Urinary bladder (tissue), 4 donors: ENCODE results near the gene SOX8. TPM values are rescaled to one million over a fixed set of nuclear protein-coding genes. Genes with fewer than 3 reads are reported as not detected.
"Not testable (repeated sequence)": the region's sequence is repeated elsewhere in the genome, so short reads cannot be mapped to it uniquely, and the experiment has no call there.

ENCODE experiments used
- DNase-seq: peaks from one replicate; pipeline ENCODE4 v3.0.0-alpha.2; 2015; ENCODE audit errors: extremely low spot score
- H3K27ac ChIP-seq: one replicate; pipeline ENCODE4 v1.5.1; 2013; ENCODE audit warnings: low read depth, mild to moderate bottlenecking, moderate library complexity
- H3K36me3 ChIP-seq: one replicate; pipeline ENCODE4 v1.6.1; 2013; ENCODE audit warnings: mild to moderate bottlenecking, moderate library complexity; ENCODE audit not compliant: insufficient read depth
- H3K4me1 ChIP-seq: one replicate; pipeline ENCODE4 v1.6.1; 2013; ENCODE audit warnings: mild to moderate bottlenecking, moderate library complexity; ENCODE audit not compliant: insufficient read depth
- H3K4me3 ChIP-seq: one replicate; pipeline ENCODE4 v1.5.1; 2013; ENCODE audit warnings: low read depth, low read length
- WGBS: extraction: QIAGEN DNeasy Blood & Tissue Kit; methylation state at CpG from one replicate; pipeline ENCODE4 v1.1.7; 2013; 5-methylcytosine and 5-hydroxymethylcytosine counted together
- polyA plus RNA-seq: library from polyadenylated mRNA; stranded (reverse); fragments of 200-250 nt; gene quantifications from one replicate; pipeline ENCODE4 v1.2.3, GENCODE V29; 2013
- total RNA-seq: library from RNA; depleted of rRNA; stranded (reverse); fragments of >200 nt; gene quantifications from one replicate; pipeline ENCODE4 v1.2.3, GENCODE V29; 2014
- donor health status: healthy with polysubstance abuse.
- donor health status: healthy.

Gene SOX8
- total and polyA plus RNA-seq, 2 donors, result 2.7 to 12.4 TPM

DNA sequence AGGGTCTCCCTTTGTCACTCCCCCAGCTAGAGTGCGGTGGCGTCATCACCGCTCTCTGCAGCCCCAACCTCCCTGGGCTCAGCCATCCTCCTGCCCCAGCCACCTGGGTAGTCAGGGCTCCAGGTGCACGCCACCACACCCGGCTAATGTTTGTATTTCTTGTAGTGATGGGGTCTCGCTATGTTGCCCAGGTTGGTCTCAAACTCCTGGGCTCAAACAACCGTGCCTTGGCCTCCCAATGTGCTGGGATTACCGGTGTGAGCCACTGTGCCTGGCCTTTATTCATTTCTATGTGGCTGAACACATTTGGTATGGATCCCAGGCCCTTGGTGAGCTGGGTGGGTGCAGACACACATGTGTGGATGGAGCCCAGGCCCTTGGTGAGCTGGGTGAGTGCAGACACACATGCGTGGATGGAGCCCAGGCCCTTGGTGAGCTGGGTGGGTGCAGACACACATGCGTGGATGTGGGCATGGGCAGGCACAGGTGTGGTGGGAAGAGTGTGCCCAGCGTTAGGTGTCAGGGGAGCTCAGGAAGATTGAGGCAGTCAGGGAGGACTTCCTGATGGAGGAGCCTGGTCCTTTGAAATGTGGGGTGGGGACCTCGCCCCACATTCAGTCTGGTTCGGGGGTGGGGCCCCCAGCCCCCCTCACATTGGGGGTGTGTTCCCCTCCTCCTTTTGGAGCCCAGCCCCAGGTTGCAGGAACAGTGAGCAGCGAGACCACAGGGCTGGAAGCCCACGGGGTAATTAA, 37.1 kb downstream of the SOX8 start:
- 80% methylated on average over 15 of the region's 15 CpGs for WGBS
- Histone ChIP-seq H3K4me3 (no peak overlapping the region), H3K4me1 (no peaks in the 10 kb centered on the region), H3K27ac (no peak overlapping the region), H3K36me3 (no peaks in the 10 kb centered on the region)
- DNase-seq, result no peak

- Histone ChIP-seq H3K36me3 (no peaks in the 10 kb centered on the region), H3K4me3 (no peak overlapping the region), H3K4me1 (no peaks in the 10 kb centered on the region), H3K27ac (no peak overlapping the region)
- DNase-seq, result no peak
- 39% methylated on average over 66 of the region's 66 CpGs for WGBS
These were observed 37.9 kb downstream of the SOX8 start for GRCh38 chr16:1019231-1020090.

- H3K27ac ChIP-seq, result no peak overlapping the region
- DNase-seq, result no peak
- no peaks in the 10 kb centered on the region for H3K4me1 ChIP-seq
- H3K4me3 ChIP-seq, result no peak overlapping the region
- WGBS, result 73% methylated on average over 11 of the region's 11 CpGs
- H3K36me3 ChIP-seq, result no peaks in the 10 kb centered on the region
These were observed 38.5 kb downstream of the SOX8 start for GRCh38 chr16:1020091-1020399.

DNA sequence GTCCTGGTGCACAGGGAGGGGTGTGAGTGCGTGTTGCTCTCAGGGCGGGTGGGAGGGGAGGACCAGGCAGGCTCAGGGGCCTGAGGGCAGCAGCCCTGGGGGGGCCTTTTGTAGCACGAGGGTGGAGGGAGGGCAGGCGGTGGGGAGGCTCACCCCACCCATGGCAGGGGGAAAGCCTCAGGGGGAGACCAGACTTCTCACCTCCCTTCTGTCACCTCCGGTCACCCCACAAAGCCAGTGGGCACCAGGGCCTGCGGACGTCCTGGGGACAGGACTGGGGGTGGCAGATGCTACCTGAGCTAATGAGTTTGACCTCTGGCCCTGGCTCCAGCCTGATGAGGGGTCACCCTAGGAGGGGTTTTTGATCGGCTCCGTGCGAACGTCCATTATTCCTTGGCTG, 39.0 kb downstream of the SOX8 start:
- no peaks in the 10 kb centered on the region for H3K4me1 ChIP-seq
- H3K36me3 ChIP-seq, result no peaks in the 10 kb centered on the region
- DNase-seq, result no peak
- WGBS, result 93% methylated on average over 11 of the region's 11 CpGs
- H3K27ac ChIP-seq, result no peak overlapping the region
- no peak overlapping the region for H3K4me3 ChIP-seq

- Histone ChIP-seq H3K36me3 (no peaks in the 10 kb centered on the region), H3K4me3 (no peak overlapping the region), H3K4me1 (no peaks in the 10 kb centered on the region), H3K27ac (no peak overlapping the region)
- DNase-seq, result no peak
- WGBS, result 80% methylated on average over 27 of the region's 27 CpGs
These were observed 40.1 kb downstream of the SOX8 start for GRCh38 chr16:1021553-1022160.

DNA sequence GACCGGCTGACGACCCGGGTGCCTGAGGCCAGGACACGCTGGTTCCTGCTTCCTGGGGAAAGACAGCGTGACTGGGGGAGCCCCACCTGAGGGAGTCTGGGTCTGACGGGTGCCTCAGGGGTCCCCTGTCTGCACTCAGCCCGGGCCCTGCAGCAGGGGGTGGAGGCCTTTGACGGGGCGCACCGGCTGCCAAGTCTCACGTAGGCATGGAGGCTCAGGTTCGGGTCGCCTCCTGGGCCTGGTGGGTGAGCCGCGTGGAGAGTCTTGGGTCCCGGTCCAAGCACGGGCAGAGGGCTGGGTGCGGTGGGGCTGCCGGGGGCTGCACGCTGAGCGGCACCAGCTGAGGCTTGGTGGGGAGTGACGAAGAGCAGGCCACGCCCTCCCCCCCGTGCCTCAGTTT, 40.9 kb downstream of the SOX8 start:
- Histone ChIP-seq H3K36me3 (no peaks in the 10 kb centered on the region), H3K27ac (no peak overlapping the region), H3K4me3 (no peak overlapping the region), H3K4me1 (no peaks in the 10 kb centered on the region)
- no peak for DNase-seq
- WGBS, result 71% methylated on average over 24 of the region's 24 CpGs

GRCh38 chr16:1024138-1024537, 42.6 kb downstream of the SOX8 start:
- Histone ChIP-seq H3K4me3 (no peak overlapping the region), H3K4me1 (no peaks in the 10 kb centered on the region), H3K36me3 (no peaks in the 10 kb centered on the region), H3K27ac (no peak overlapping the region)
- 82% methylated on average over 20 of the region's 20 CpGs for WGBS
- no peak for DNase-seq

DNA sequence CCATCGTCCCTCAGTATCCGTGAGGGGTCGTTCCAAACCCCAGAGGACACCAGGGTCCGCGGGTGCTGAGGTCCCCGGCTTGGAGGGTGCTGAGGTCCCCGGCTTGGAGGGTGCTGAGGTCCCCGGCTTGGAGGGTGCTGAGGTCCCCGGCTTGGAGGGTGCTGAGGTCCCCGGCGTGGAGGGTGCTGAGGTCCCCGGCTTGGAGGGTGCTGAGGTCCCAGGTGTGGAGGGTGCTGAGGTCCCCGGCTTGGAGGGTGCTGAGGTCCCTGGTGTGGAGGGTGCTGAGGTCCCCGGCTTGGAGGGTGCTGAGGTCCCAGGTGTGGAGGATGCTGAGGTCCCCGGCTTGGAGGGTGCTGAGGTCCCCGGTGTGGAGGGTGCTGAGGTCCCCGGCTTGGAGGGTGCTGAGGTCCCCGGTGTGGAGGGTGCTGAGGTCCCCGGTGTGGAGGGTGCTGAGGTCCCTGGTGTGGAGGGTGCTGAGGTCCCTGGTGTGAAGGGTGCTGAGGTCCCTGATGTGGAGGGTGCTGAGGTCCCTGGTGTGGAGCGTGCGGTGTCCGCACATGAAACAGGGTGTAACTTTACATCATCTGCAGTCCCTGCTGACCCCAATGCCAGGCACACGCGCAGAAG, 43.7 kb downstream of the SOX8 start:
- H3K4me3 ChIP-seq, DNase-seq, H3K27ac ChIP-seq, H3K36me3 ChIP-seq, H3K4me1 ChIP-seq: not testable (repeated sequence)
- 71% methylated on average over 24 of the region's 24 CpGs for WGBS

- WGBS, result 61% methylated on average over 35 of the region's 35 CpGs
- Histone ChIP-seq H3K36me3 (no peaks in the 10 kb centered on the region), H3K4me3 (no peak overlapping the region), H3K27ac (no peak overlapping the region), H3K4me1 (no peaks in the 10 kb centered on the region)
- no peak for DNase-seq
These were observed 44.6 kb downstream of the SOX8 start for GRCh38 chr16:1026057-1026783.

DNA sequence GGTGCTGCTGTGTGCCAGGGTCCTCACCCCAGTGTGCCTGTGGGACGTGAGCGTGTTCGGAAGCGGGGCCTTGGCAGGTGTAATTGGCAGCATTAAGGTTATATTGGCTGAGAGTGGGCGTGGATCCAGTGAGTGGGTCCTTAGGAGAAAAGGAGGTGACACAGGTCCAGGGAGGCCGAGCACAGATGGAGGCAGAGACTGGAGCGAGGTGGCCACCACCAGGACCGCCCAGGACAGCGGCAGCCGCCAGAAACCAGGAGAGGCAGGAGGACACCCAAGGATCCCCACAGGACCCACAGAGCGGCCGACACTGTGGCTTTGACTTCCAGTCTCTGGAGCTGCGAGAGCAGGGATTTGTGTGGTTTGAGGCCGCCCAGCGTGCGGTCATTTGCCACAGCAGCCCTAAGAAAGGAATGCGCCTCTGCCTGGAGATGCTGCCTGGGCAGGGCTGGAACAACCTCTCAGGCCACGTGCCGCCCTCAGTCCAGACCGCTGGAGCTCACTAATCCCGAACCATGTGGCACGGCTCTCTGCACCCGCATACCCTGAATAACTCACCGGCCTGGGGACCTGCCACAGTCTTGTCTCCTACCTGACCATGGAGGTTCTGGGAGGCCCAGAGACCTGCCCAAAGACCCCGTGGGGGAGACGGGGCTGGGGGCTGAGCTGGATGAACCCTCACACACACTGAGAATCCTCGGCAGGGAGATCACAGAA, 45.4 kb downstream of the SOX8 start:
- DNase-seq, result no peak
- Histone ChIP-seq H3K27ac (no peak overlapping the region), H3K4me3 (no peak overlapping the region), H3K4me1 (no peaks in the 10 kb centered on the region), H3K36me3 (no peaks in the 10 kb centered on the region)
- 90% methylated on average over 27 of the region's 27 CpGs for WGBS

GRCh38 chr16:1027501-1027815, 45.9 kb downstream of the SOX8 start:
- Histone ChIP-seq H3K4me3 (no peak overlapping the region), H3K36me3 (no peaks in the 10 kb centered on the region), H3K27ac (no peak overlapping the region), H3K4me1 (no peaks in the 10 kb centered on the region)
- no peak for DNase-seq
- 86% methylated on average over 22 of the region's 22 CpGs for WGBS

GRCh38 chr16:1028056-1028455, 46.5 kb downstream of the SOX8 start:
- no peaks in the 10 kb centered on the region for H3K36me3 ChIP-seq
- 51% methylated on average over 15 of the region's 15 CpGs for WGBS
- no peak overlapping the region for H3K27ac ChIP-seq
- H3K4me1 ChIP-seq, result no peaks in the 10 kb centered on the region
- no peak overlapping the region for H3K4me3 ChIP-seq
- no peak for DNase-seq
